Heart right ventricle (tissue), 16 donors: ENCODE data around the gene ZGRF1. TPM values are rescaled to one million over a fixed set of nuclear protein-coding genes. Genes with fewer than 3 reads are reported as not detected.

Experiments
- ATAC-seq, 8 donors: fragments of 200-7000 bp; cut with Tn5 transposase; one replicate each; pipeline ENCODE4 v1.9.1; 2020; ENCODE audit warnings: mild to moderate bottlenecking in 8 of 8, moderate library complexity in 8 of 8, moderate number of reproducible peaks in 1 of 8
- DNase-seq, 2 donors: peaks; one replicate each; pipeline ENCODE4 v3.0.0-alpha.2; 2020
- H3K27ac ChIP-seq, 10 donors: fragments of 200-600 bp; sonication (generic) in 2 of 10; one replicate each; pipeline versions ENCODE4 v1.5.0 to v1.8.0; 2020 to 2022; ENCODE audit warnings: mild to moderate bottlenecking in 3 of 10
- H3K27me3 ChIP-seq, 7 donors: fragments of 200-600 bp; one replicate each; pipeline ENCODE4 v1.8.0; 2021 to 2022; ENCODE audit warnings: mild to moderate bottlenecking in 2 of 7
- H3K36me3 ChIP-seq, 9 donors: fragments of 200-600 bp; sonication (generic) in 1 of 9; one replicate each; pipeline versions ENCODE4 v1.5.0 to v1.8.0; 2020 to 2022; ENCODE audit warnings: mild to moderate bottlenecking in 2 of 9
- H3K4me1 ChIP-seq, 9 donors: fragments of 200-600 bp; sonication (generic) in 1 of 9; one replicate each; pipeline versions ENCODE4 v1.5.0 to v1.8.0; 2020 to 2022; ENCODE audit warnings: mild to moderate bottlenecking in 4 of 9
- H3K4me3 ChIP-seq, 10 donors: fragments of 200-600 bp; sonication (generic) in 2 of 10; one replicate each; pipeline versions ENCODE4 v1.5.0 to v1.8.0; 2020 to 2022; ENCODE audit warnings: mild to moderate bottlenecking in 7 of 10, moderate library complexity in 2 of 10
- H3K9me3 ChIP-seq, 11 donors: fragments of 200-600 bp in 10 of 11; sonication (generic) in 2 of 11; one replicate each; pipeline versions ENCODE4 v1.5.0 to v1.8.0; 2013 to 2022; ENCODE audit warnings: mild to moderate bottlenecking in 2 of 11, control low read depth in 1 of 11, moderate library complexity in 1 of 11
- WGBS, 2 donors: extraction: QIAGEN DNeasy Blood & Tissue Kit; methylation state at CpG; one replicate each; pipeline ENCODE4 v1.1.7; 2013; ENCODE audit warnings: inconsistent platforms in 1 of 2; 5-methylcytosine and 5-hydroxymethylcytosine counted together
- intact Hi-C, 10 donors: fragments of 100-400 bp; cut with DNase I; formaldehyde crosslinking; loops; one replicate each; pipeline versions ENCODE4 v1.11.1 to v1.14.2; 2022
- polyA plus RNA-seq, 2 donors: library from polyadenylated mRNA; stranded (reverse); fragments of 200-250 nt; gene quantifications; one replicate each; pipeline ENCODE4 v1.2.3, GENCODE V29; 2013
- total RNA-seq, 10 donors: library from RNA; stranded (reverse); fragmentation: NEBNext Ultra II Directional in 3 of 10; extraction: Animal tissue kit (Norgen Biotek cat#: 25700) in 3 of 10; gene quantifications; one replicate each; pipeline versions ENCODE4 v1.2.1 to v1.2.4, GENCODE V29; 2021 to 2023
- TF ChIP-seq, protein P1 (sequence below), 9 donors: fragments of 200-600 bp; sonication (generic) in 2 of 9; IDR thresholded peaks; one replicate each; pipeline versions ENCODE4 v1.5.0 to v1.8.0; 2021 to 2022; ENCODE audit warnings: antibody characterized with exemption in 9 of 9, mild to moderate bottlenecking in 5 of 9, moderate library complexity in 1 of 9
- donor health status: Arrhythmogenic right ventricular cardiomyopathy.
- donor health status: ischemic (EF 13 %, LVEDD 7.1; RV severe dilation, severe dysfunction).
- donor health status: healthy with polysubstance abuse.
- donor health status: DM: no; HTN: yes; CAD: no.
- donor health status: DM: no; HTN: no; CAD: no.
- donor health status: ischemic (EF 25% LVEDD 6.9; RV normal size, moderate dysfunction).
- donor health status: ischemic (EF 25% LVEDD 5.7; RV mildly dilated, moderate dysfunction).
- donor health status: healthy.
- donor health status: DM: yes; HTN: yes; CAD: no.
- donor health status: Ischemic cardiomyopathy.
- donor health status: ischemic (EF 35%, LVEDD 5.7; RV mildly dilated, moderate dysfunction).
- donor health status: nonischemic (EF 11% LVEDD 7.7; RV severe dilation, severe dysfunction).
- donor health status: DM: yes; HTN: yes; CAD: no.
- donor health status: PGD.
- donor health status: ischemic (EF 29% LVEDD 5.4; RV normal size, mild dysfunction).
- donor health status: nonischemic (EF 23%, LVEDD 6.1; RV moderate dilation, normal function).

Gene ZGRF1
- total and polyA plus RNA-seq, 12 donors = 0.77 to 5.3 (median 2.1) TPM

DNA sequence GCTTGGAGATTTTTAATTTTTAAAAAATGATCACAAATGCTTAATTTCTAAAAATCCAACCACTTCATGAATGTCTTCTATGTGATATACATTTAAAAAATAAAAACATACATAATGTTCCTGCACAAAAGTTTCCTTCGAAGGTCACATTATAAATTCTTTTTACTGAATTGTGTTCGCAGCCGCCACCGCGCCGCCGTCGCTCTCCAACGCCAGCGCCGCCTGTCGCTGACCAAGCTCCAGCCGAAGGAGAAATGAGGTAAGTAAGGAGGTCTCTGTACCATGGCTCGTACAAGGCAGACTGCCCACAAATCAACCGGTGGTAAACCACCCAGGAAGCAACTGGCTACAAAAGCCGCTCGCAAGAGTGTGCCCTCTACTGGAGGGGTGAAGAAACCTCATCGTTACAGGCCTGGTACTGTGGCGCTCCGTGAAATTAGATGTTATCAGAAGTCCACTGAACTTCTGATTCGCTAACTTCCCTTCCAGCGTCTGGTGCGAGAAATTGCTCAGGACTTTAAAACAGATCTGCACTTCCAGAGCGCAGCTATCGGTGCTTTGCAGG is 71.9 kb downstream of the ZGRF1 start:
- Histone ChIP-seq H3K4me3 (no peak overlapping the region), H3K27ac (no peak overlapping the region), H3K27me3 (no peaks in the 10 kb centered on the region), H3K4me1 (no peaks in the 10 kb centered on the region), H3K9me3 (no peaks in the 10 kb centered on the region), H3K36me3 (peaks cover 0 to 4% (median 0%) of the 10 kb centered on the region in 9 donors)
- DNase-seq = no peak
- intact Hi-C loops = no loop called here
- TF ChIP-seq, protein P1, sequence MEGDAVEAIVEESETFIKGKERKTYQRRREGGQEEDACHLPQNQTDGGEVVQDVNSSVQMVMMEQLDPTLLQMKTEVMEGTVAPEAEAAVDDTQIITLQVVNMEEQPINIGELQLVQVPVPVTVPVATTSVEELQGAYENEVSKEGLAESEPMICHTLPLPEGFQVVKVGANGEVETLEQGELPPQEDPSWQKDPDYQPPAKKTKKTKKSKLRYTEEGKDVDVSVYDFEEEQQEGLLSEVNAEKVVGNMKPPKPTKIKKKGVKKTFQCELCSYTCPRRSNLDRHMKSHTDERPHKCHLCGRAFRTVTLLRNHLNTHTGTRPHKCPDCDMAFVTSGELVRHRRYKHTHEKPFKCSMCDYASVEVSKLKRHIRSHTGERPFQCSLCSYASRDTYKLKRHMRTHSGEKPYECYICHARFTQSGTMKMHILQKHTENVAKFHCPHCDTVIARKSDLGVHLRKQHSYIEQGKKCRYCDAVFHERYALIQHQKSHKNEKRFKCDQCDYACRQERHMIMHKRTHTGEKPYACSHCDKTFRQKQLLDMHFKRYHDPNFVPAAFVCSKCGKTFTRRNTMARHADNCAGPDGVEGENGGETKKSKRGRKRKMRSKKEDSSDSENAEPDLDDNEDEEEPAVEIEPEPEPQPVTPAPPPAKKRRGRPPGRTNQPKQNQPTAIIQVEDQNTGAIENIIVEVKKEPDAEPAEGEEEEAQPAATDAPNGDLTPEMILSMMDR (IDR thresholded peaks at IDR 0.05) = no peak
- WGBS, 2 donors = 97 to 98% methylated on average over 25 of the region's 25 CpGs
- no peak for ATAC-seq

DNA sequence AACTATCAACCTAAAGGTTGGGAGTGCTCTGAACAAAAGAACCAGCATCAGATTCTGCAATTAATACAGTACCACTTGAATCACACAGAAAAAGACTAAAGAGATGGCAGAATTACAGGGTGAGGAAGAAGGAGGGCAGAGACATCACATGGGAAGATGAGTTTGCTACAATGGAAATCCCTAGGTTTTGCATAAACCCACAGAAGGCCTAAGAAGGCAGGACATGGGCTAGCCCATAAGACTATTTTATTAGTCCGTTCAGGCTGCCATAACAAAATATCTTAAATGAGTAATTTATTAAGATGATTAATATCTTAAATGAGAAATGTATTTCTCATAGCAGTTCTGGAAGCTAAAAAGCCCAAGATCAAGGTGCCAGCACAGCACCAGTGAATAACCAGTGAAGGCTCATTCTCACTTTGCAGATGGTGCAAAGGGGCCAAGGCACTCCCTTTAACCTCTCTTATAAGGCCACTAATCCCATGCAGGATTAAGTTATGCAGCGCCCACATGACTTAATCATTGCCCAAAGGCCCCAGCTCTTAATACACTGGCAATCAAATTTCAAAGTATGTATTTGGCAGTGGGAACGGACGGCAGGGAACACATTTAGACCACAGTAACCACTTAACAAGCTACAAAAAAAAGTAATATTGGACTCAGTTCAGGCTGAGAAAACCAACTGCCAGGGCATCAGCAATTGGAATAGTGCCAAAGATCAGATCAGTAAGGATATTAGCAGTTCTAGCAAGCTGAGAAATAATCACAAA is 73.1 kb downstream of the ZGRF1 start:
- H3K27me3 ChIP-seq = no peaks in the 10 kb centered on the region
- TF ChIP-seq, protein P1 (IDR thresholded peaks at IDR 0.05) = no peak
- no peak for ATAC-seq
- no peak overlapping the region for H3K27ac ChIP-seq
- no peak for DNase-seq
- intact Hi-C loops = no loop called here
- H3K4me1 ChIP-seq = no peaks in the 10 kb centered on the region
- no peaks in the 10 kb centered on the region for H3K9me3 ChIP-seq
- no peak overlapping the region for H3K4me3 ChIP-seq
- 70 to 84% methylated on average over 4 of the region's 4 CpGs for WGBS, 2 donors
- H3K36me3 ChIP-seq = peaks cover 0 to 4% (median 0%) of the 10 kb centered on the region in 9 donors

DNA sequence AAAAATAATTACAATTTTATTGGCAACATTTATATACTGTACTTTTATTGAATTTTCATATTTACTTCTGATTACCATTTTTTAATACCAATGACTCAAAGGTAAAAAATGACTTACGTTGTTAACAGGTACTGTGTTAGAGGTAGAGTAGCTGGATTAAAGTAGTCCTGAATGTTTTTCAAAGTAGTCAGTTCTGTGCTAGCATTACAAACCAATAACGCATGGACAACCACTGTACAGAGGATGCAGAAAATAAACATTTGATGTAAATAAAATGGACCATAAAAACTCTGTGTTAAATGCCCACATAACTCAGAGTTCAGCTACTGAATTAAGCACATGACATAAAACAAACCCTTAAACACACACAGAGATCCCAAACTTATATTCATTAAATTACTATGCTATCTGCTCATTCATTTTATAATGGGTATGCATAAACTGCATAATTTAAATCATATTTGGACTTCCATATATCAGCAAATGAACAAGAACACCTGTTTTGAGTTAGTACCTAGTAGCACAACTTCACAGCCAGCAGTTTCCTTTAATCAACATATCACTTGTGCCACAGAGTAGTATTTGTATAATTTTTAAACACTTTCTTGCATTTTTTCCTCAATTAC is 74.3 kb downstream of the ZGRF1 start:
- H3K9me3 ChIP-seq = no peaks in the 10 kb centered on the region
- H3K36me3 ChIP-seq = peaks cover 0 to 7% (median 0%) of the 10 kb centered on the region in 9 donors
- ATAC-seq (no peak), DNase-seq (no peak)
- no peaks in the 10 kb centered on the region for H3K27me3 ChIP-seq
- H3K27ac ChIP-seq = no peak overlapping the region
- H3K4me3 ChIP-seq = no peak overlapping the region
- H3K4me1 ChIP-seq = no peaks in the 10 kb centered on the region
- 97 to 98% methylated on average over 2 of the region's 2 CpGs for WGBS, 2 donors
- intact Hi-C loops = no loop called here
- TF ChIP-seq, protein P1 (IDR thresholded peaks at IDR 0.05) = no peak

DNA sequence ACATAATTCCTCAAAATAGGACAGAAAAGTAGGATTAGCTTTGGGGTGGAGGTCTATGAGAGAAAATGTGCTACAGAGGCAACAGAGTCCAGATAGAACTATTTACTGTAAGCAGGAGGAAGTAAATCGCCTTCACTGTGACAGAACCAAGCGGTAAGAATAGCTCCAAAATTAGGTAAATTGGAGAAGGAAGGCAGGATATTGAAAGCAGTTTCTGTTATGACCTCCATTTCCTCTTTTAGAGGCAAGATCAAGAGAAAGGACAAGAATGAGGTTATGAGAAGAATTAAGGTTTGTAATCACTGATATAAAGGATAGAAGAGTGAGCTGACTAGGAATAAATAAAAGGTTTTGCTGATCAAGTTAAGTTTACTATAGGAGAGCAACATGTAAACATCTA is 76.6 kb downstream of the ZGRF1 start:
- no peaks in the 10 kb centered on the region for H3K4me1 ChIP-seq
- H3K27ac ChIP-seq = no peak overlapping the region
- no peak for ATAC-seq
- TF ChIP-seq, protein P1 (IDR thresholded peaks at IDR 0.05) = no peak
- WGBS, 2 donors = 87 to 91% methylated on average over 2 of the region's 2 CpGs
- H3K9me3 ChIP-seq = no peaks in the 10 kb centered on the region
- intact Hi-C loops = no loop called here
- peaks cover 0 to 7% (median 0%) of the 10 kb centered on the region in 9 donors for H3K36me3 ChIP-seq
- H3K4me3 ChIP-seq = no peak overlapping the region
- DNase-seq = no peak
- H3K27me3 ChIP-seq = no peaks in the 10 kb centered on the region
